NCI-H226 (cell line): ENCODE data around the gene IQGAP2.
"Not testable (repeated sequence)": the region's sequence is repeated elsewhere in the genome, so short reads cannot be mapped to it uniquely, and the experiment has no call there.

Experiments
- DNase-seq: peaks from one replicate; pipeline ENCODE4 v3.0.0-alpha.2; 2015

The IQGAP2 gene

DNA sequence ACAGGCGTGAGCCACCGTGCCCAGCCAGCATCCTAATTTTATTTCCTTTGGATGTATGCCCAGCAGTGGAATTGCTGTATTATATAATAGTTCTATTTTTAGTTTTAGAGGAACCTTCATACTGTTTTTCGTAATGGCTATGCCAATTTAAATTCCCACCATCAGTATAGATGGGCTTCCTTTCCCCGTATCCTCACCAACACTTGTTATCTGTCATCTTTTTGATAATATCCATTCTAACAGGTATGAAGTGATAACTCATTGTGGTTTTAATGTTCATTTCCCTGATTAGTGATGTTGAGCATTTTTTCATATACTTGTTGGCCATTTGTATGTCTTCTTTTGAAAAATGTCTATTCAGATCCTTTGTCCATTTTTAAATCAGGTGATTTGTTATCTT is 325.9 kb downstream of the IQGAP2 start:
- no peak for DNase-seq

DNA sequence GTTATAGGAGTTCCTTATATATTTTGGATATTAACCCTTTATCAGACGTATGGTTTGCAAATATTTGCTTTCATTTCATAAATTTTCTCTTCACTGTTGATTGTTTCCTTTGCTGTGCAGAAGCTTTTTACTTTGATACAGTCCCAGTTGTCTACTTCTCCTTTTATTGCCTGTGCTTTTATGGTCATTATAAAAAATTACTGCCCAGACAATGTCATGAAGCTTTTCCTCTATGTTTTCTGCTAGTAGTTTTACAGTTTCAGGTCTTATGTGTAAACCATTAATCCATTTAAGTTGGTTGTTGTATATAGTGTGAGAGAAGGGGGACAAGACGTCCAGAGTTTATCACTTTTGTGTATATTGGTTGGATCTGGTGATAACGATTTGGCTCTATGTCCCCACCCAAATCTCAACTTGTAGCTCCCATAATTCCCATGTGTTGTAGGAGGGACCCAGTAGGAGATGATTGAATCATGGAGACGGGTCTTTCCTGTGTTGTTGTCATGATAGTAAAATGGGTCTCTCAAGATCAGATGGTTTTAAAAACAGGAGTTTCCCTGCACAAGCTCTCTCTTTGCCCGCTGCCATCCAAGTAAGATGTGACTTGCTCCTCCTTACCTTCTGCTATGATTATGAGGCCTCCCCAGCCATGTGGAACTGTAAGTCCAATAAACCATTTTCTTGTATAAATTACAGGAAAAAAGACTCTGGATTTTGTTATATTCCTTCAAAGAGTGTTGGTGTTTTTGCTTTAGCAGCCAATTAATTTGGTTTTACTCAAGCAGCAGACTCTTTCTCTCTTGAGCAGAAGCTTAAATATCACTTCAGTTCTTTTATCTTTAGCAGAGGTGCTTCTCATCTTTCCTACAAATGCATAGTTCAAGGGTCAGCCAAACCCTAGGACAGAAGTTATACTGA is 326.5 kb downstream of the IQGAP2 start:
- no peak for DNase-seq

DNA sequence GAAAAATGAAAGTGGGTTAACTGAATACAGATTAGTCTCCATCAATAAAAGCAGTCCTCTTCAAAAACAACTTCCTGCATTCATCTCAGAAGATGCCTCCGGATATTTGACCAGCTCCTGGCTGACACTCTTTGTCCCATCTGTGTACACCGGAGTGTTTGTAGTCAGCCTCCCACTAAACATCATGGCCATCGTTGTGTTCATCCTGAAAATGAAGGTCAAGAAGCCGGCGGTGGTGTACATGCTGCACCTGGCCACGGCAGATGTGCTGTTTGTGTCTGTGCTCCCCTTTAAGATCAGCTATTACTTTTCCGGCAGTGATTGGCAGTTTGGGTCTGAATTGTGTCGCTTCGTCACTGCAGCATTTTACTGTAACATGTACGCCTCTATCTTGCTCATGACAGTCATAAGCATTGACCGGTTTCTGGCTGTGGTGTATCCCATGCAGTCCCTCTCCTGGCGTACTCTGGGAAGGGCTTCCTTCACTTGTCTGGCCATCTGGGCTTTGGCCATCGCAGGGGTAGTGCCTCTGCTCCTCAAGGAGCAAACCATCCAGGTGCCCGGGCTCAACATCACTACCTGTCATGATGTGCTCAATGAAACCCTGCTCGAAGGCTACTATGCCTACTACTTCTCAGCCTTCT is 329.4 kb downstream of the IQGAP2 start:
- no peak for DNase-seq

GRCh38 chr5:76733049-76733417 is 329.9 kb downstream of the IQGAP2 start:
- DNase-seq = no peak

GRCh38 chr5:76735762-76736545 is 332.9 kb downstream of the IQGAP2 start:
- no peak for DNase-seq

- DNase-seq = no peak
These were observed 333.8 kb downstream of the IQGAP2 start for GRCh38 chr5:76736679-76737556.

DNA sequence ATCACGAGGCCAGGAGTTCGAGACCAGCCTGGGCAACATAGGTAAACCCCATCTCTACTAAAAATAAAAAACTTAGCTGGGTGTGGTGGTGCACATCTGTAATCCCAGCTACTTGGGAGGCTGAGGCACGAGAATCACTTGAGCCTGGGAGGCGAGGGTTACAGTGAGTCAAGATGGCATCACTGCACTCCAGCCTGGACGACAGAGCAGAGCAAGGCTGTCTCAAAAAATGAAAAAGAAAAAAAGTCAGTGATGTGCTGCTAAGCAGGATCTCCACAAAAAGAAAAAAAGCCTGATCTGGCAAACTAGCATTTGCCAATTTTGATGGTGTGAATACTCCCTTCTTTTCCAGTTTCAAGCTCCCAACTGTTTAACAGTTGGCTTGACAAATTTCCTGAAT is 334.8 kb downstream of the IQGAP2 start:
- no peak for DNase-seq

GRCh38 chr5:76741506-76741905 is 338.4 kb downstream of the IQGAP2 start:
- not testable (repeated sequence) for DNase-seq

GRCh38 chr5:76742583-76742982 is 339.5 kb downstream of the IQGAP2 start:
- peak; percentile 72 for DNase-seq

DNA sequence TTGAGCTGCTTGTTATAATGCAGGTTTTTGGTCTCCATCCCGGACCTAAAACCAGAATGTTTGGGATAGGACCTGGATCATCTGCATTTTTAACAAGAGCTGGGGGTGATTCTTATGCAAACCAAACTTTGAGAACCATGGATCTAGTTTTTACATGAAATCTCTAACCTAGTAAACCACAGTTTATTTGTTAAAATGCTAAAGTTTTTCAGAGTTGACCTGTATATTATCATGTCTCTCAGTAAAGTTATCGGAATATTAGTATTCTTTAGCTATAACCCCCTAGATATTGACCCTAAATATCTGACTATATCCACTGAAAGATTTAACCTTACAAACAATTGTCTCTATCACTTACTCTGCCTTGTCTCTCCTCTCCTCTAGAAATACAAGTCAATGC is 341.5 kb downstream of the IQGAP2 start:
- no peak for DNase-seq

DNA sequence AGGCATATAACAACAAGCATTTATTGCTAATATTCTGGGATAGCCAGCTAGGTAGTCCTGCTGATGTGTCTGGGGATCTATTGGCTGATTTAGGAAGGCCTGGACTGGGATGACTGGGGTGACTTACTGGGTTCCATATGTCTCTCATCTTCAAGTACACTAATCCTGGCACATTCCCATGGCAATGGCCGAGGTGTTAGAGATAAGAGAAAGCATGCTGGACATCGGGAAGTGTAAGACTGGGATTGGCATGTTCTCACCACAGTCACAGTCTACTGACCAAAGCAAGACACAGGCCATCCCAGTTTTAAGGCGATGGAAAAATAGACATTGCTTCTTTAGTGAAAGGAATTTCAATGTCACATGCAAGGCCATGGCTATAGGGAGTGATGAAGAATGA is 342.6 kb downstream of the IQGAP2 start:
- DNase-seq = no peak

GRCh38 chr5:76746677-76747076 is 343.6 kb downstream of the IQGAP2 start:
- DNase-seq = no peak

GRCh38 chr5:76747706-76748105 is 344.6 kb downstream of the IQGAP2 start:
- no peak for DNase-seq

GRCh38 chr5:76751291-76751690 is 348.2 kb downstream of the IQGAP2 start:
- no peak for DNase-seq

DNA sequence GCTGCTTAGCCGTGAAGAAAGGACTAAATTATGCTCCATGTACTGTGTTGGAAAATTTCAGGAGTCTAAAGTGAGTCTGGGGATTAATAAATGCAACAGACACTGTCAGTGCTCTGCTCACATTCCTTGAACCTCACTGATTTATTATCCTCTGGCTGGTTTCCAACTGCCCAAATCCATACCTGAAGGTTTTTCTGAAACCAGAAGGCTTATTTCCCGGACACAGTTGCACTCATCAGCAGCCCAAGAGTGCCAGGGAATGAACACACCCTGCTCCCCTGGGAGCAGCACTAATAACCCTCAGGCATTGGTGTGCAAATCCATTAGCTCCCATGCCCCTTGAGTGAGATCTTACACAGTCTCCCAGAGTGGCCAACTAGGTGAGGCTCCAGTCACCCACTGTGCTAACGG is 351.6 kb downstream of the IQGAP2 start:
- DNase-seq = no peak

GRCh38 chr5:76755779-76756637 is 352.9 kb downstream of the IQGAP2 start:
- DNase-seq = no peak

- no peak for DNase-seq
These were observed 354.0 kb downstream of the IQGAP2 start for GRCh38 chr5:76757049-76757448.
